PFSK-1 (cell line): ENCODE measurements around the gene PTPRN2.

ENCODE experiments used
- FOXP2 ChIP-seq: optimal IDR thresholded peaks from 2 replicates; pipeline ENCODE3; 2011; ENCODE audit warnings: borderline replicate concordance, control low read depth, inconsistent platforms; ENCODE audit not compliant: insufficient read depth; ENCODE audit errors: extremely low read length, extremely low read depth
- POLR2AphosphoS5 ChIP-seq: IDR thresholded peaks from 2 replicates; pipeline ENCODE4 v1.6.1; 2012; ENCODE audit warnings: low read depth, mild to moderate bottlenecking, control low read depth, low read length, moderate library complexity
- REST ChIP-seq, 2 experiments: IDR thresholded peaks; 2 replicates each; pipeline versions ENCODE4 v1.6.1 to v1.8.0; 2011 to 2012; ENCODE audit warnings: low read depth in 2 of 2, low read length in 2 of 2, control low read depth in 1 of 2, inconsistent platforms in 1 of 2, mild to moderate bottlenecking in 1 of 2, moderate library complexity in 1 of 2; ENCODE audit not compliant: insufficient read depth in 1 of 2
- SIN3A ChIP-seq: IDR thresholded peaks from 2 replicates; pipeline ENCODE4 v1.6.1; 2012; ENCODE audit warnings: mild to moderate bottlenecking, low read length, moderate library complexity, borderline replicate concordance; ENCODE audit not compliant: insufficient read depth
- TAF1 ChIP-seq: IDR thresholded peaks from 2 replicates; pipeline ENCODE4 v1.6.1; 2012; ENCODE audit warnings: low read length, control low read depth, borderline replicate concordance; ENCODE audit not compliant: insufficient read depth

The PTPRN2 gene

GRCh38 chr7:158142657-158143056, 445.0 kb downstream of the PTPRN2 start:
- TF ChIP-seq REST (IDR thresholded peaks at IDR 0.05; ENCODE audit: insufficient read depth in 1 of 2, low read depth in 2 of 2, low read length in 2 of 2), result no peak
- TF ChIP-seq POLR2AphosphoS5, result no peak
- TF ChIP-seq SIN3A, result no peak
- no peak for TF ChIP-seq FOXP2
- no peak for TF ChIP-seq TAF1

GRCh38 chr7:158141806-158142518, 445.7 kb downstream of the PTPRN2 start:
- no peak for TF ChIP-seq TAF1
- no peak for TF ChIP-seq REST (IDR thresholded peaks at IDR 0.05; ENCODE audit: insufficient read depth in 1 of 2, low read depth in 2 of 2, low read length in 2 of 2)
- TF ChIP-seq SIN3A, result no peak

- TF ChIP-seq REST (IDR thresholded peaks at IDR 0.05; ENCODE audit: insufficient read depth in 1 of 2, low read depth in 2 of 2, low read length in 2 of 2) (no peak), SIN3A (no peak), POLR2AphosphoS5 (no peak), TAF1 (no peak), FOXP2 (no peak)
Measured at GRCh38 chr7:158141221-158141582, 446.4 kb downstream of the PTPRN2 start.

- TF ChIP-seq SIN3A (no peak), FOXP2 (no peak), TAF1 (no peak), POLR2AphosphoS5 (no peak), REST (IDR thresholded peaks at IDR 0.05; ENCODE audit: insufficient read depth in 1 of 2, low read depth in 2 of 2, low read length in 2 of 2) (no peak)
Measured at GRCh38 chr7:158140538-158141220, 446.9 kb downstream of the PTPRN2 start.

- TF ChIP-seq FOXP2 (no peak), POLR2AphosphoS5 (no peak), TAF1 (no peak), SIN3A (no peak), REST (IDR thresholded peaks at IDR 0.05; ENCODE audit: insufficient read depth in 1 of 2, low read depth in 2 of 2, low read length in 2 of 2) (no peak)
Measured at GRCh38 chr7:158139499-158139898, 448.1 kb downstream of the PTPRN2 start.
